GM19455 (cell line): ENCODE results near the gene WDR6.

ENCODE experiments used
- ATAC-seq: cut with Tn5 transposase; IDR thresholded peaks from one replicate; pipeline ENCODE4 v1.9.1; 2021; ENCODE audit not compliant: unreplicated experiment

WDR6 gene

DNA sequence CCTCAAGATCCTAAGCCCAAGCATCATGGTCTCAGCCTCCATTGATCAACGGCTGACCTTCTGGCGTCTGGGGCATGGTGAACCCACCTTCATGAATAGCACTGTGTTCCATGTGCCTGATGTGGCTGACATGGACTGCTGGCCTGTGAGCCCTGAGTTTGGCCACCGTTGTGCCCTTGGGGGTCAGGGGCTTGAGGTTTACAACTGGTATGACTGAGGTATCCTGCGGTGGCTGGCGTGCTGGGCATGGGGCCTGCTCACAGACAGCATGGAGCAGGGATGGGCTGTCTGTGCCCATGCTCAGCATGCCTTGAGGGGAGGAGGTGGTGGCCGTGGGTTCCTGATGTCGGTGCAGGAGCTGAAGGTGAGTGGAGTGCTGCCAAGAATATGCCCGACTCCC, 7.9 kb downstream of the WDR6 start:
- no peak for ATAC-seq

GRCh38 chr3:49015765-49016164, 8.6 kb downstream of the WDR6 start:
- ATAC-seq, result no peak

DNA sequence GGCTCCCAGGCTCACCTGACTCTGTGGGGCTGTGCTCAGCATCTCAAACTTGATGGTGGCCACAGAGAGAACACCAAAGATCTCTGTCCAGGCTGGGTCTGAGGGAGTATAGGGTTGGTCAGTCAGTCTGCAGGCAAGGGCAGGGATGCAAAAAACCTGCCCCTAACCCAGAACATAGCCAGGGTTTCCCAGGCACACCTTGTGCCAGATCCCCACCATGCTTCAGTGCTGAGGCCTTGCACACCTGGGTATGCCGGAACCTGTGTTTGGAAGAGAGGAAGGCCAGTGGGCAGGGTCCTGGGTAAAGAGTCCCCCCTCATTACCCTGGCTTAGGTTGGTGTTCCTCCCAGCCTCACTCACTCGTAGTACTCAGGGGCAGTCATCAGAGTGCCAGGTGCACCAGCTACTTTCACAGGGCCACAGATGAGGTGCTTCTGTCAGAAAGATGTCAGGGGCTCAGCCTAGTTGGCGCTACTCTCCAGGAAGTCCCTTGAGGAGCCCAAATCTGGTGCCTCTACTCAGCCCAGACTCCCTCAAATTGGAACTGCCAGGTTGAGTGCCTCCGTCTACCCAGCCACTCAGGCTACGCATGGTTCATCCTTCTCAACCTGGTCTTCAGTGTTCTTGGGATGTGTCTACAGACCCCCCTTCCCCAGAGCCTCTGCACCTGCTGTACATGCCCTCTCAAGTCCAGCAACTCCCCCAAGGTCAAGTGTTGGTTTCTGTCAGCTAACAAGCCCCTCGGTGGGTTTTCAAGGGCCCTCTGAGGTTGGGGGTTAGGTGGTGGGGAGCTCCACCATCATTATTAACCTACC, 9.4 kb downstream of the WDR6 start:
- no peak for ATAC-seq

DNA sequence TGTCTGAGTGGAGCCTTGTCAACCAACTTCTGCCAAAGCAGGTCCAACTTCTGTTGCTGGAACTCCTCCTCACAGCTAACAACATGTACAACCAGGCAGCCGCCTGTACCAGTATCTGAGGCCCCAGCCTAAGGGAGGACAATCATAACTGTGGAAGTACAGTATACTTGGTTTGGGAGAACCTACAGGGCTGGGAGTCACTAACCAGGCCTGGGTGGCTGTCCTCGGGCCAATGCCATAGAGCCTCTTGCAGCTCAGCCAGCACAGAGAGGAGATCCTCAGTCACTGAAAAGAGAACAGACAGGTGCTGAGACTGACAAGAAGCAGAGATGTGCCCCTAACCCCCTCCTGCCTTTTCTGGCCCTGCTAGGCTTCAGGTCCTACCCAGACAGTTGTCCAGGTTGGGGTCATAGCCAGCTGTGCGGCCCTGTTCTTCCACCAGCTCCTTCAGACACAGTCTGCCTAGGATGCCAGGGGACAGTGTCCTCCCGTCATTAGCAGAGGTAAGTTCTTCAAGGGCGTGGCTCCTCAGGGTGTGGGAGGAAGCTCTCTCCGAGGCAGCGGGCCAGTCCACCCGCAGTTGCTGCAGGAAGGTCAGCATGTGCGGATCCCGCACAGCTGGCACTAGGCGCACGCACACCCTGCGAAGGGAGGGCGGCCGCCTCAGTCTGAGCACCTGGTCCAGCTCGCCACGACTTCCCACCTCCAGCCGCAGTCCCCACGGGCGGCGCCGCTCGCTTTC, 10.2 kb downstream of the WDR6 start:
- ATAC-seq, result no peak

- no peak for ATAC-seq
Observed at GRCh38 chr3:49017971-49018706, 10.9 kb downstream of the WDR6 start, which contains the start of gene DALRD3. Gene DALRD3, minus strand, starts transcription at chr3:49018580. Its CDS starts 16 bp downstream, at chr3:49018564.

DNA sequence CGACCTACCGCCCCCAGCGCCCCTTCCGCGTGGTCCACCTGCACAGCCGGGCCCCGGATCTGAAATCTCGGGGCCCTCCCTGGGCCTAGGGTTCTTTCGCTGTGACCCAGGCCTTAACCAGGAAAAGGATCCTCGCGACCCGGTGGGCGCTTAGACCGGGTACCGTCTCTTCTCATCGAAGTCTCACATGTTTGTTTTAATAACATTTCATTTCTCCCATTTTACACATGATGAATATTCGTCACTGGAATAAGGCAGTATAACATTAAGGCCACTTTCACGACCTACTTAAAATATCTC, 11.5 kb downstream of the WDR6 start:
- ATAC-seq, result no peak

- no peak for ATAC-seq
Observed at GRCh38 chr3:49019941-49020329, 12.7 kb downstream of the WDR6 start.

- ATAC-seq, result no peak
Observed at GRCh38 chr3:49020330-49021212, 13.4 kb downstream of the WDR6 start.

- peak; percentile 46 for ATAC-seq
Observed at GRCh38 chr3:49021213-49021812, 14.1 kb downstream of the WDR6 start.

- peak; percentile 56 for ATAC-seq
Observed at GRCh38 chr3:49021813-49022687, 14.9 kb downstream of the WDR6 start, which contains the start of gene NDUFAF3. Gene NDUFAF3, plus strand, starts transcription at chr3:49022121. Its CDS starts 24 bp downstream, at chr3:49022145.

DNA sequence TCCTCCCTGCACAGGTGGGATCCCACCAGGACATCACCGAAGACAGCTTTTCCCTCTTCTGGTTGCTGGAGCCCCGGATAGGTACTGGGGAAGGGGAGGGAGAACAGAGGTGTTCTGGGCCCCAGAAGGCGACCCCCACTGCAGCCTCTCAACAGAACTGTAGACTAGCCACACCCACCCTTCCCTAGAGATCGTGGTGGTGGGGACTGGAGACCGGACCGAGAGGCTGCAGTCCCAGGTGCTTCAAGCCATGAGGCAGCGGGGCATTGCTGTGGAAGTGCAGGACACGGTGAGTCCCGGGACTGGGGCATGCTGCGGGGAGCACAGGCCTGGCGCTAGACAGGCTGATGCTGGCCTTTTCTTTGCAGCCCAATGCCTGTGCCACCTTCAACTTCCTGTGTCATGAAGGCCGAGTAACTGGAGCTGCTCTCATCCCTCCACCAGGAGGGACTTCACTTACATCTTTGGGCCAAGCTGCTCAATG, 15.5 kb downstream of the WDR6 start:
- ATAC-seq, result no peak

- no peak for ATAC-seq
Observed at GRCh38 chr3:49023775-49024174, 16.6 kb downstream of the WDR6 start.

DNA sequence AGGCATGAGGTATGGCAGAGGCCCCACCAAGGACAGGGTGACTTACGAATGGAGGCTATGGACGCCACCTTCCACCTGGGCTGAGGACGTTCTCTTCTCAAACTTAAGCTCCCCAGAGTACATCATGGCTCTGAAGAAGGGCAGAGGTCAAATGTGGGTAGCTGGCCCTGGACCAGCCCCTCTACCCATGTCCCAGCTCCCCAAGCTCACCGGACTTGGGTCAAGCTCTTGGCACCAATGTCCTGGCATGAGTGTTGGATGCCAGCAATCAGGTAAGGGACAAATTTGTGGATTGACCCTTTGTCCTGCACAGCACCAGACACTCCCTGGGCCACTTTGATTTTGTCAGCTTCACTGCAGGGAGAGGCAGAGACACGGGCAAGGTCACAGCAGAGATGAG, 17.3 kb downstream of the WDR6 start:
- no peak for ATAC-seq

DNA sequence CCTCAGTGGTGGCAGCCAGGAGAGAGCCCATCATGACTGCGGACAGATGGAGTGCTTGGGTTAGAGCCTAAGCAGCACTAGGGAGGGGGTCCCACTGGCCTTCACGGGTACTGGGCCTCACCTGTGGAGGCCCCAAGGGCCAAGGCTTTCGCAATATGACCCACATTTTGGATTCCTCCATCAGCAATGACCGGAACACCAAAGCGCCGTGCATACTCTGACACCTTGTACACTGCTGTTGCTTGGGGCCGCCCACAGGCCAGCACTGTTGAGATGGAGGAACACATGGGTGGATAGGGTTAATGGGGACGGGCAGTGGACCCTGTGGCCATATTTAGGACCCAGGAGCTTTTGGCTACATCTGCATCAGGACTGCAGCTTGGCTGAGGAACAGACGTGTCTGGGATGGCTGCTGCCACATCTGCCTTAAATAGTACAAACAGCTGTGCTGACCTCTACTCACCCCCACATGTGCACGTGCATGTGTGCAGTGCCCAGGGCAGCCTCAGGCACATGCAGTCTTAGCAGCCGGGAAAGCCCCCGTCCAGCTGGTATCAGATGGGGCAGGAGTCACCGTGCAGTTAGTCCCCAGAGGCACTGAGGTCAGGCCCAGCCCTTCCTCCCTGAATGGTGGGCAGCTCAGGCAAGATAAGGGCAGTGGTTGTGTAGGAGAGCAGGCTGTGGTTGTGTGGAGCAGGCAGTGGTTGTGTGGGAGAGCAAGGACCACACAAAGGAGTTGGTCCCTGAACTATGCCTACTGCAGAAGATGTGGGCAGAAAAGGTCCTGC, 18.0 kb downstream of the WDR6 start:
- no peak for ATAC-seq

- ATAC-seq, result no peak
Observed at GRCh38 chr3:49025793-49026520, 18.8 kb downstream of the WDR6 start.

- ATAC-seq, result no peak
Observed at GRCh38 chr3:49026536-49026935, 19.3 kb downstream of the WDR6 start.

GRCh38 chr3:49027634-49028033, 20.4 kb downstream of the WDR6 start:
- no peak for ATAC-seq

DNA sequence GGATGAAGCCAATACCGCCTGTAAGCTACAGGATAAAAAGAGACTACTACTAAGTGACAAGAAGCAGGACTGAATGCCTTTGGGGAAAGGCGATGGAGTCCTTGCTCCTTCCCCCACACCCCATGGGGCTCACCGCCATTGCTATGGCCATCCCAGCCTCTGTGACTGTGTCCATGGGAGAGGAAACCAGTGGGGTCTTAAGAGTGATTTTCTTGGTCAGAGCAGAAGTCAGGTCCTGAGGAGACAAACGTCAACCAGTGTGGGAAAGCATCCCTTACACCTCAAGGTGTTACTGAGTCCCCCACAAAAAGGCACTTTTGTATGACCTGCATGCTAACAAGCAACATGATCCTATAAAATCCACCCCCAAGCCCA, 21.1 kb downstream of the WDR6 start:
- no peak for ATAC-seq
